ENCODE measurements around the gene DDB1. TPM values are rescaled to one million over a fixed set of nuclear protein-coding genes. Genes with fewer than 3 reads are reported as not detected.

The DDB1 gene
- total and polyA plus RNA-seq, 2 of the 13 experiments (the other 11 are each of a cell fraction or from before 2014, with no cell fraction given) = 217 to 266 TPM

GRCh38 chr11:61294717-61295595, 37.9 kb downstream of the DDB1 start, which contains the start of gene VWCE (continued):
- TF ChIP-seq HES4 (CRISPR knock-in tag; IDR thresholded peaks at IDR 0.05; ENCODE audit: borderline replicate concordance) = no peak; the same call in 1 of the 2 replicates
- no peak for TF ChIP-seq ZNF616 (CRISPR knock-in tag; IDR thresholded peaks at IDR 0.05; ENCODE audit: low read depth)
- TF ChIP-seq ZNF552 (CRISPR knock-in tag; IDR thresholded peaks at IDR 0.05; ENCODE audit: borderline replicate concordance) = no peak
- TF ChIP-seq DBP (CRISPR knock-in tag; IDR thresholded peaks at IDR 0.05; ENCODE audit: not compliant biosample characterization) = no peak
- no peak for TF ChIP-seq RXRB (CRISPR knock-in tag; IDR thresholded peaks at IDR 0.05; ENCODE audit: borderline replicate concordance)
- TF ChIP-seq, protein P1, sequence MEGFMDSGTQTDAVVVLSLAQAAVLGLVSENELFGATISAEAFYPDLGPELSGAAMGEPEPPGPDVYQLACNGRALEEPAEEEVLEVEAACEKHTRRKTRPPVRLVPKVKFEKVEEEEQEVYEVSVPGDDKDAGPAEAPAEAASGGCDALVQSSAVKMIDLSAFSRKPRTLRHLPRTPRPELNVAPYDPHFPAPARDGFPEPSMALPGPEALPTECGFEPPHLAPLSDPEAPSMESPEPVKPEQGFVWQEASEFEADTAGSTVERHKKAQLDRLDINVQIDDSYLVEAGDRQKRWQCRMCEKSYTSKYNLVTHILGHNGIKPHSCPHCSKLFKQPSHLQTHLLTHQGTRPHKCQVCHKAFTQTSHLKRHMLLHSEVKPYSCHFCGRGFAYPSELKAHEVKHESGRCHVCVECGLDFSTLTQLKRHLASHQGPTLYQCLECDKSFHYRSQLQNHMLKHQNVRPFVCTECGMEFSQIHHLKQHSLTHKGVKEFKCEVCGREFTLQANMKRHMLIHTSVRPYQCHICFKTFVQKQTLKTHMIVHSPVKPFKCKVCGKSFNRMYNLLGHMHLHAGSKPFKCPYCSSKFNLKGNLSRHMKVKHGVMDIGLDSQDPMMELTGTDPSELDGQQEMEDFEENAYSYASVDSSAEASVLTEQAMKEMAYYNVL (CRISPR knock-in tag; IDR thresholded peaks at IDR 0.05; ENCODE audit: borderline replicate concordance) = 0 out of 2 replicates have a peak, but pooled peaks have one; percentile 53
- no peak for TF ChIP-seq SP1 (IDR thresholded peaks at IDR 0.05)
- TF ChIP-seq SP1 (CRISPR knock-in tag; IDR thresholded peaks at IDR 0.05) = peak; percentile 40
- TF ChIP-seq PHF20 (CRISPR knock-in tag; IDR thresholded peaks at IDR 0.05) = peak; percentile 57; the same call in 1 of the 2 replicates
- no peak for TF ChIP-seq FOXK1 (CRISPR knock-in tag; IDR thresholded peaks at IDR 0.05; ENCODE audit: borderline replicate concordance, low read depth)
- TF ChIP-seq POGZ (CRISPR knock-in tag; IDR thresholded peaks at IDR 0.05) = no peak
- TF ChIP-seq TFE3 (CRISPR knock-in tag; IDR thresholded peaks at IDR 0.05) = 0 out of 2 replicates have a peak, but pooled peaks have one; percentile 52
- TF ChIP-seq ZNF460 (CRISPR knock-in tag; IDR thresholded peaks at IDR 0.05; ENCODE audit: borderline replicate concordance) = no peak
- peak; percentile 61; the same call in 1 of the 2 replicates for TF ChIP-seq NCOR1 (IDR thresholded peaks at IDR 0.05; ENCODE audit: borderline replicate concordance, low read length)
- no peak; the same call in 1 of the 2 replicates for TF ChIP-seq TARDBP (CRISPR knock-in tag; IDR thresholded peaks at IDR 0.05)
- TF ChIP-seq ZSCAN25 (CRISPR knock-in tag; IDR thresholded peaks at IDR 0.05) = no peak
- TF ChIP-seq ZNF773 (CRISPR knock-in tag; IDR thresholded peaks at IDR 0.05; ENCODE audit: borderline replicate concordance) = no peak
- TF ChIP-seq AGO1 (IDR thresholded peaks at IDR 0.05; ENCODE audit: low read depth, low read length, poor library complexity, severe bottlenecking) = no peak
- no peak for TF ChIP-seq ZSCAN22 (CRISPR knock-in tag; IDR thresholded peaks at IDR 0.05)
- TF ChIP-seq DMTF1 (CRISPR knock-in tag; IDR thresholded peaks at IDR 0.05) = no peak
- peak; percentile 46 for TF ChIP-seq CBFB (CRISPR knock-in tag; IDR thresholded peaks at IDR 0.05)
- TF ChIP-seq, protein P2, sequence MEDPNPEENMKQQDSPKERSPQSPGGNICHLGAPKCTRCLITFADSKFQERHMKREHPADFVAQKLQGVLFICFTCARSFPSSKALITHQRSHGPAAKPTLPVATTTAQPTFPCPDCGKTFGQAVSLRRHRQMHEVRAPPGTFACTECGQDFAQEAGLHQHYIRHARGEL (CRISPR knock-in tag; IDR thresholded peaks at IDR 0.05) = 0 out of 2 replicates have a peak, but pooled peaks have one; percentile 49
